Measurements from ENCODE around the gene USP38.
"Not testable (repeated sequence)": the region's sequence is repeated elsewhere in the genome, so short reads cannot be mapped to it uniquely, and the experiment has no call there.

USP38 gene

GRCh38 chr4:143215873-143216272 is 31.2 kb downstream of the USP38 start:
- DNase-seq (ENCODE audit: low spot score), result no peak

- no peak for DNase-seq (ENCODE audit: low spot score)
Observed at GRCh38 chr4:143224255-143224654, 39.5 kb downstream of the USP38 start.

- no peak for DNase-seq (ENCODE audit: low spot score)
Observed at GRCh38 chr4:143225167-143225566, 40.5 kb downstream of the USP38 start.

- DNase-seq (ENCODE audit: low spot score), result no peak
Observed at GRCh38 chr4:143230683-143231082, 46.0 kb downstream of the USP38 start.

GRCh38 chr4:143232277-143232676 is 47.6 kb downstream of the USP38 start:
- no peak for DNase-seq (ENCODE audit: low spot score)

GRCh38 chr4:143234153-143234552 is 49.4 kb downstream of the USP38 start:
- no peak for DNase-seq (ENCODE audit: low spot score)

- not testable (repeated sequence) for DNase-seq (ENCODE audit: low spot score)
Observed at GRCh38 chr4:143237195-143237594, 52.5 kb downstream of the USP38 start.

GRCh38 chr4:143240939-143241679 is 56.4 kb downstream of the USP38 start:
- DNase-seq (ENCODE audit: low spot score), result no peak

- no peak for DNase-seq (ENCODE audit: low spot score)
Observed at GRCh38 chr4:143241892-143242291, 57.2 kb downstream of the USP38 start.

GRCh38 chr4:143243041-143243440 is 58.3 kb downstream of the USP38 start:
- no peak for DNase-seq (ENCODE audit: low spot score)

- no peak for DNase-seq (ENCODE audit: low spot score)
Observed at GRCh38 chr4:143246977-143247376, 62.3 kb downstream of the USP38 start.

GRCh38 chr4:143247866-143248265 is 63.1 kb downstream of the USP38 start:
- DNase-seq (ENCODE audit: low spot score), result no peak

GRCh38 chr4:143248827-143249226 is 64.1 kb downstream of the USP38 start:
- no peak for DNase-seq (ENCODE audit: low spot score)

GRCh38 chr4:143250617-143251016 is 65.9 kb downstream of the USP38 start:
- no peak for DNase-seq (ENCODE audit: low spot score)

GRCh38 chr4:143251348-143251747 is 66.6 kb downstream of the USP38 start:
- DNase-seq (ENCODE audit: low spot score), result no peak

GRCh38 chr4:143251779-143252178 is 67.1 kb downstream of the USP38 start:
- no peak for DNase-seq (ENCODE audit: low spot score)

GRCh38 chr4:143252478-143252877 is 67.8 kb downstream of the USP38 start:
- DNase-seq (ENCODE audit: low spot score), result no peak

GRCh38 chr4:143253166-143253565 is 68.4 kb downstream of the USP38 start:
- no peak for DNase-seq (ENCODE audit: low spot score)

- no peak for DNase-seq (ENCODE audit: low spot score)
Observed at GRCh38 chr4:143254491-143255226, 69.9 kb downstream of the USP38 start.

GRCh38 chr4:143256456-143256855 is 71.7 kb downstream of the USP38 start:
- no peak for DNase-seq (ENCODE audit: low spot score)

- no peak for DNase-seq (ENCODE audit: low spot score)
Observed at GRCh38 chr4:143257356-143257755, 72.6 kb downstream of the USP38 start.

- no peak for DNase-seq (ENCODE audit: low spot score)
Observed at GRCh38 chr4:143260750-143261149, 76.0 kb downstream of the USP38 start.

- no peak for DNase-seq (ENCODE audit: low spot score)
Observed at GRCh38 chr4:143262838-143263237, 78.1 kb downstream of the USP38 start.

GRCh38 chr4:143267690-143268089 is 83.0 kb downstream of the USP38 start:
- not testable (repeated sequence) for DNase-seq (ENCODE audit: low spot score)

Data from CD4-positive, alpha-beta T cell treated with Interleukin-15 for 4 hours (primary cell).